GM19372 (cell line): ENCODE measurements around the gene EGLN3.
"Not testable (repeated sequence)": the region's sequence is repeated elsewhere in the genome, so short reads cannot be mapped to it uniquely, and the experiment has no call there.

ENCODE experiments used
- ATAC-seq: cut with Tn5 transposase; IDR thresholded peaks from one replicate; pipeline ENCODE4 v1.9.1; 2021; ENCODE audit warnings: mild to moderate bottlenecking, low read depth, moderate library complexity; ENCODE audit not compliant: unreplicated experiment

The EGLN3 gene

GRCh38 chr14:33963892-33964291 is 13.0 kb upstream of the EGLN3 start:
- no peak for ATAC-seq

GRCh38 chr14:33962466-33962865 is 11.6 kb upstream of the EGLN3 start:
- ATAC-seq, result not testable (repeated sequence)

- no peak for ATAC-seq
Observed at GRCh38 chr14:33962016-33962415, 11.1 kb upstream of the EGLN3 start.

- no peak for ATAC-seq
Observed at GRCh38 chr14:33959692-33960151, 8.8 kb upstream of the EGLN3 start.

GRCh38 chr14:33958605-33959226 is 7.8 kb upstream of the EGLN3 start:
- ATAC-seq, result no peak

- no peak for ATAC-seq
Observed at GRCh38 chr14:33957993-33958392, 7.1 kb upstream of the EGLN3 start.

GRCh38 chr14:33957299-33957698 is 6.4 kb upstream of the EGLN3 start:
- no peak for ATAC-seq

- no peak for ATAC-seq
Observed at GRCh38 chr14:33956640-33957039, 5.8 kb upstream of the EGLN3 start.

- no peak for ATAC-seq
Observed at GRCh38 chr14:33954016-33954598, 3.2 kb upstream of the EGLN3 start.

- ATAC-seq, result no peak
Observed at GRCh38 chr14:33952541-33952940, 1.7 kb upstream of the EGLN3 start.

GRCh38 chr14:33951183-33951840 is 438 bp upstream of the EGLN3 start:
- ATAC-seq, result no peak

GRCh38 chr14:33949411-33949893 is 1.4 kb downstream of the EGLN3 start:
- no peak for ATAC-seq

GRCh38 chr14:33948869-33949408 is 1.9 kb downstream of the EGLN3 start:
- ATAC-seq, result no peak

- ATAC-seq, result no peak
Observed at GRCh38 chr14:33948145-33948868, 2.6 kb downstream of the EGLN3 start.

- ATAC-seq, result no peak
Observed at GRCh38 chr14:33946679-33947476, 4.0 kb downstream of the EGLN3 start.

- no peak for ATAC-seq
Observed at GRCh38 chr14:33945210-33946088, 5.4 kb downstream of the EGLN3 start.

GRCh38 chr14:33943096-33943883 is 7.6 kb downstream of the EGLN3 start:
- no peak for ATAC-seq

- no peak for ATAC-seq
Observed at GRCh38 chr14:33941718-33942117, 9.2 kb downstream of the EGLN3 start.
